ENCODE measurements around the gene PLPP1.

GRCh38 chr5:55377810-55378209 is 157.0 kb downstream of the PLPP1 start:
- TF ChIP-seq POLR2AphosphoS2 (conservative IDR thresholded peaks at IDR 0.05; ENCODE audit: low read length) (no peak), CEBPB (IDR thresholded peaks at IDR 0.05) (no peak)

Measured in A549 (cell line).